Calu3 (cell line): Measurements from ENCODE around the gene WDFY4. TPM values are rescaled to one million over a fixed set of nuclear protein-coding genes. Genes with fewer than 3 reads are reported as not detected.

Experiments used
- BruUV-seq: library from RNA; stranded (reverse); fragments of 400-500 nt; replicated peaks from 2 replicates; lab custom pipeline; 2021; lab: Mats Ljungman, UMichigan
- CTCF ChIA-PET: fragments of 300-600 bp; sonication (Branson Sonifier 250); formaldehyde crosslinking; loops from one replicate; lab custom pipeline; 2022; ENCODE audit warnings: antibody characterized with exemption; lab: Charles Lee
- DNase-seq: peaks from one replicate; pipeline ENCODE4 v3.0.0; 2022
- H3K27ac Mint-ChIP-seq: one replicate; pipeline ENCODE4 v1.8.0; 2022; ENCODE audit warnings: mixed read lengths; ENCODE audit not compliant: unreplicated experiment
- H3K27me3 Mint-ChIP-seq: one replicate; pipeline ENCODE4 v1.8.0; 2022; ENCODE audit warnings: mixed read lengths; ENCODE audit not compliant: unreplicated experiment
- H3K36me3 Mint-ChIP-seq: one replicate; pipeline ENCODE4 v1.8.0; 2022; ENCODE audit warnings: mild to moderate bottlenecking, moderate library complexity, mixed read lengths; ENCODE audit not compliant: insufficient read depth, unreplicated experiment
- H3K4me1 Mint-ChIP-seq: one replicate; pipeline ENCODE4 v1.8.0; 2022; ENCODE audit warnings: mild to moderate bottlenecking, low read depth, mixed read lengths; ENCODE audit not compliant: unreplicated experiment
- H3K4me3 Mint-ChIP-seq: one replicate; pipeline ENCODE4 v1.8.0; 2022; ENCODE audit warnings: mild to moderate bottlenecking, low read depth, moderate library complexity, mixed read lengths; ENCODE audit not compliant: unreplicated experiment
- H3K9me3 Mint-ChIP-seq: one replicate; pipeline ENCODE4 v1.8.0; 2022; ENCODE audit warnings: low read depth, mixed read lengths; ENCODE audit not compliant: unreplicated experiment
- intact Hi-C: fragments of 100-400 bp; cut with micrococcal nuclease; formaldehyde crosslinking; loops from one replicate; pipeline ENCODE4 v1.10.0; 2022; ENCODE audit not compliant: unreplicated experiment
- total RNA-seq: library from RNA; stranded (reverse); gene quantifications from 2 replicates; pipeline ENCODE4 v1.2.3, GENCODE V29; 2022
- TF ChIP-seq, protein P1 (sequence below): fragments of 200-600 bp; IDR thresholded peaks from one replicate; pipeline ENCODE4 v1.8.0; 2022; ENCODE audit warnings: antibody characterized with exemption; ENCODE audit not compliant: unreplicated experiment

Gene WDFY4
- total RNA-seq, 1 experiment from 2014 or later, result not detected

DNA sequence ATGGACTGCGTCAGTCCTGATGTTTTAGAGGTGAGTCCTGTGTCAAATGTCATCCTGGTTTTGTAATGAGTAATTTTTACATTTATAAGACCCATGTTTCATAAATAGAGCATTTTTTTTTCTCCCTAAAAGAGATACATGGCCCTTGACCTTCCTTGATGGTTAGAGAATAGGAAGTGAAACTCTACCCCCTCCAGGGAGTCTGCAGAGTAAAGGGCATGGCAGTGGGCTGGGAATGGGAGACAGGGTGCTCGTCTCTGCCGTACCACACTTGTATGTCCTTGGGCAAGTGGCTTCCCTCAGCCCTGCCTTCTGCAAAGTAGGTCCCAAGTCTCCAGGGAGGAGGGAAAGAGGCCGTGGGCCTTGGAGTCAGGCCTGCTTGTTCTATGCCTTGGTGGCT, 63.9 kb downstream of the WDFY4 start:
- TF ChIP-seq, protein P1, sequence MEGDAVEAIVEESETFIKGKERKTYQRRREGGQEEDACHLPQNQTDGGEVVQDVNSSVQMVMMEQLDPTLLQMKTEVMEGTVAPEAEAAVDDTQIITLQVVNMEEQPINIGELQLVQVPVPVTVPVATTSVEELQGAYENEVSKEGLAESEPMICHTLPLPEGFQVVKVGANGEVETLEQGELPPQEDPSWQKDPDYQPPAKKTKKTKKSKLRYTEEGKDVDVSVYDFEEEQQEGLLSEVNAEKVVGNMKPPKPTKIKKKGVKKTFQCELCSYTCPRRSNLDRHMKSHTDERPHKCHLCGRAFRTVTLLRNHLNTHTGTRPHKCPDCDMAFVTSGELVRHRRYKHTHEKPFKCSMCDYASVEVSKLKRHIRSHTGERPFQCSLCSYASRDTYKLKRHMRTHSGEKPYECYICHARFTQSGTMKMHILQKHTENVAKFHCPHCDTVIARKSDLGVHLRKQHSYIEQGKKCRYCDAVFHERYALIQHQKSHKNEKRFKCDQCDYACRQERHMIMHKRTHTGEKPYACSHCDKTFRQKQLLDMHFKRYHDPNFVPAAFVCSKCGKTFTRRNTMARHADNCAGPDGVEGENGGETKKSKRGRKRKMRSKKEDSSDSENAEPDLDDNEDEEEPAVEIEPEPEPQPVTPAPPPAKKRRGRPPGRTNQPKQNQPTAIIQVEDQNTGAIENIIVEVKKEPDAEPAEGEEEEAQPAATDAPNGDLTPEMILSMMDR, result no peak
- intact Hi-C loops, result no loop called here

DNA sequence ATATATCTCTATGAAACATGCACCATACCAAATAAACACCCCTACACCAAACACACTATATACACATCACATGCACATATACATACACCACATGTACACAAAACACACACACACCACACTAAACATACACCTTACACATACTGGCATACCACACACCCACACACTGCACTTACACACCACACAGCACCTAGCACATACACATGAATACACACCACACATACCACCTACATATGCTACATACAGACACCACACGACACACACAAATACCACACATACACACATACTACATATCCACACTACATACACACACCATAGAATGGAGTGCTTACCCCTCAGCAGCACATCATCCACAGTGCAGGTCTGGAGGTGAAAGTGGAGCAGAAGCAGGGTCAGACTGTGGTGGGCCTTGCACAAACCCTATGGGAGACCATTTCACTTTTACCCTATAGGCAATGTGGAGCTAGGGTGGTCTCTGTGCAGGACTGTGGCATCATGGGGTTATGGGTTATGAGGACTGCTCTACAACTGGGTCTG, 64.6 kb downstream of the WDFY4 start:
- Mint-ChIP-seq H3K27ac (no peak overlapping the region), H3K36me3 (no peaks in the 10 kb centered on the region), H3K27me3 (peaks cover 45% of the 10 kb centered on the region), H3K4me3 (no peak overlapping the region), H3K9me3 (no peaks in the 10 kb centered on the region), H3K4me1 (no peaks in the 10 kb centered on the region)
- DNase-seq, result no peak
- TF ChIP-seq, protein P1, result no peak
- intact Hi-C loops, result no loop called here
- BruUV-seq, result no TSS peak
- CTCF ChIA-PET, result no interaction called here

More for the DNA sequence above, 63.9 kb downstream of the WDFY4 start:
- H3K4me1 Mint-ChIP-seq, result no peaks in the 10 kb centered on the region
- no peak overlapping the region for H3K4me3 Mint-ChIP-seq
- BruUV-seq, result no TSS peak
- no peak for DNase-seq
- peaks cover 45% of the 10 kb centered on the region for H3K27me3 Mint-ChIP-seq
- CTCF ChIA-PET, result no interaction called here
- H3K36me3 Mint-ChIP-seq, result no peaks in the 10 kb centered on the region
- no peaks in the 10 kb centered on the region for H3K9me3 Mint-ChIP-seq
- no peak overlapping the region for H3K27ac Mint-ChIP-seq

- DNase-seq, result no peak
- intact Hi-C loops, result loop anchor here (5.0 kb wide), 1 partner anchor 77 kb away; no protein-coding TSS in a partner anchor
- Mint-ChIP-seq H3K4me3 (no peak overlapping the region), H3K9me3 (no peaks in the 10 kb centered on the region), H3K4me1 (no peaks in the 10 kb centered on the region), H3K36me3 (no peaks in the 10 kb centered on the region), H3K27ac (no peak overlapping the region), H3K27me3 (peaks cover 45% of the 10 kb centered on the region)
- CTCF ChIA-PET, result no interaction called here
- TF ChIP-seq, protein P1, result no peak
- BruUV-seq, result no TSS peak
Observed at GRCh38 chr10:48750019-48750418, 65.3 kb downstream of the WDFY4 start.

GRCh38 chr10:48750991-48751390, 66.3 kb downstream of the WDFY4 start:
- H3K36me3 Mint-ChIP-seq, result no peaks in the 10 kb centered on the region

More at GRCh38 chr10:48750991-48751390, 66.3 kb downstream of the WDFY4 start:
- no TSS peak for BruUV-seq
- DNase-seq, result no peak
- Mint-ChIP-seq H3K4me1 (no peaks in the 10 kb centered on the region), H3K27ac (no peak overlapping the region), H3K27me3 (peaks cover 46% of the 10 kb centered on the region), H3K9me3 (no peaks in the 10 kb centered on the region), H3K4me3 (no peak overlapping the region)
- intact Hi-C loops, result loop anchor here (5.0 kb wide), 1 partner anchor 76 kb away; no protein-coding TSS in a partner anchor
- TF ChIP-seq, protein P1, result no peak
- CTCF ChIA-PET, result no interaction called here
